ENCODE data around the gene ZBTB7C.

ZBTB7C gene

DNA sequence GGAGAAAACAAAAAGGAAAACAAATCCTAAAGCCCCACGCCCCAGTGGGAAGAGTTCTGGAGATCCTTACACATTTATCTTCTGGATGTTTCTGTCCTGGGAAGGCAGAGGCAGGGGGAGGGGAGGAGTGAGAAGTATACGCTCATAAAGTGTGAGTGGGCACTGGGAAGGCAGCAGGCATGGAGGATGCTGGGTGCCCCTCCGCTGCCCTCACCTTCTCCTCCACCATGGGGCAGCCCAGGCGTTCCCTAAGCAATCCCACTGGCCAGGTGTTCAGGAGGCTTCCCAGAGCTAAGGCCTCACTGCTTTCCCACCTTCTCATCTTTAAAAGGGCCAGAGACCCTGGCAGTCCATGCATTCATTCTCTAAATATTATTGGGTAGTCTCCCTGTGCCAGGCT, 366.8 kb downstream of the ZBTB7C start:
- no peaks in the 10 kb centered on the region for H3K36me3 Mint-ChIP-seq (ENCODE audit: low read depth)
- H3K9me3 Mint-ChIP-seq, result peaks cover 3% of the 10 kb centered on the region
- DNase-seq, result no peak
- no peak overlapping the region for H3K4me3 Mint-ChIP-seq
- no peak overlapping the region for H3K27ac Mint-ChIP-seq
- no peaks in the 10 kb centered on the region for H3K4me1 Mint-ChIP-seq (ENCODE audit: low read depth)
- peaks cover 4% of the 10 kb centered on the region for H3K27me3 Mint-ChIP-seq

- H3K4me3 Mint-ChIP-seq, result no peak overlapping the region
- DNase-seq, result no peak
- H3K9me3 Mint-ChIP-seq, result peaks cover 2% of the 10 kb centered on the region
- H3K27me3 Mint-ChIP-seq, result peaks cover 4% of the 10 kb centered on the region
- H3K27ac Mint-ChIP-seq, result no peak overlapping the region
- no peaks in the 10 kb centered on the region for H3K36me3 Mint-ChIP-seq (ENCODE audit: low read depth)
- H3K4me1 Mint-ChIP-seq (ENCODE audit: low read depth), result no peaks in the 10 kb centered on the region
Measured at GRCh38 chr18:48040457-48041110, 368.6 kb downstream of the ZBTB7C start.

DNA sequence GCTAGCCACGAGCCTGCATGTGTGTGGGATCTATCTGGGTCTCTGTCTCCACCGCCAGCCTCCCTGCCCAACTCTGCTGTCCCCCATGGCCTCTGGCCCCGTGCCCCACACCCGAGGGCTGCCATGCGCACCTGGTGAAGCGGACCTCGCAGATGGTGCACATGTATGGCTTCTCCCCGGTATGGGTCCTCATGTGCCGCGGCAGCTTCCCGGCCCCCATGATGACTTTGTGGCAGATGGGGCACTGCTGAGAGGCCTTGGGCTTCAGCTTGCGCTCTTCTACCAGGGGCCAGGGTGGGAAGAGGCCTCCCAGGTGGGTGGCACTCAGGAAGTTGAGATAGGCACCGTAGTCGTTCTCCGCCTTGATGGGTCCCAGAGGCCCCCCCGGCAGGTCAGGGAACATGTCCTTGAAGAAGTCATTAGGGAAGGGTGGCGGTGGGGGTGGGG, 369.4 kb downstream of the ZBTB7C start:
- Mint-ChIP-seq H3K36me3 (ENCODE audit: low read depth) (no peaks in the 10 kb centered on the region), H3K4me3 (no peak overlapping the region), H3K9me3 (no peaks in the 10 kb centered on the region), H3K4me1 (ENCODE audit: low read depth) (no peaks in the 10 kb centered on the region), H3K27me3 (peaks cover 4% of the 10 kb centered on the region), H3K27ac (no peak overlapping the region)
- no peak for DNase-seq

DNA sequence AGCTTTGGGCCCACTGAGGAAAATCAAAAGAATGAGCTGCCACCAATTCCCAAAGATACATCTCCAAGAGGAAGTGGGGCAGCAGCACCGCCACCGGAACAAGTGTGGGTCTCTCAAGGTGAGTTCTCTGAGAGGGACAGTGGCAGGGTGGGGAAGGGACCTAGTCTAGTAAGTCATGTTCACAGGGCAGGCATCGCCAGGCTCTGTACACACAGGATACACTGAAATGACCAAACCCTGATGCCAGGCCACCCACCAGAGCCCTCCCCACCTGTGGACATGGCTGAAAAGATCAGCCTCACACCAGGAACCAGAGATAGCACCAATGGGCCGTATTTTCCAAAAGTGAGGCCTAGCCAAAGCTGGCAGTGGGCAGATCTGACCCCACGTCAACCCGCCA, 370.5 kb downstream of the ZBTB7C start:
- Mint-ChIP-seq H3K36me3 (ENCODE audit: low read depth) (no peaks in the 10 kb centered on the region), H3K27ac (no peak overlapping the region), H3K27me3 (peaks cover 3% of the 10 kb centered on the region), H3K4me3 (no peak overlapping the region), H3K9me3 (no peaks in the 10 kb centered on the region), H3K4me1 (ENCODE audit: low read depth) (no peaks in the 10 kb centered on the region)
- DNase-seq, result no peak

DNA sequence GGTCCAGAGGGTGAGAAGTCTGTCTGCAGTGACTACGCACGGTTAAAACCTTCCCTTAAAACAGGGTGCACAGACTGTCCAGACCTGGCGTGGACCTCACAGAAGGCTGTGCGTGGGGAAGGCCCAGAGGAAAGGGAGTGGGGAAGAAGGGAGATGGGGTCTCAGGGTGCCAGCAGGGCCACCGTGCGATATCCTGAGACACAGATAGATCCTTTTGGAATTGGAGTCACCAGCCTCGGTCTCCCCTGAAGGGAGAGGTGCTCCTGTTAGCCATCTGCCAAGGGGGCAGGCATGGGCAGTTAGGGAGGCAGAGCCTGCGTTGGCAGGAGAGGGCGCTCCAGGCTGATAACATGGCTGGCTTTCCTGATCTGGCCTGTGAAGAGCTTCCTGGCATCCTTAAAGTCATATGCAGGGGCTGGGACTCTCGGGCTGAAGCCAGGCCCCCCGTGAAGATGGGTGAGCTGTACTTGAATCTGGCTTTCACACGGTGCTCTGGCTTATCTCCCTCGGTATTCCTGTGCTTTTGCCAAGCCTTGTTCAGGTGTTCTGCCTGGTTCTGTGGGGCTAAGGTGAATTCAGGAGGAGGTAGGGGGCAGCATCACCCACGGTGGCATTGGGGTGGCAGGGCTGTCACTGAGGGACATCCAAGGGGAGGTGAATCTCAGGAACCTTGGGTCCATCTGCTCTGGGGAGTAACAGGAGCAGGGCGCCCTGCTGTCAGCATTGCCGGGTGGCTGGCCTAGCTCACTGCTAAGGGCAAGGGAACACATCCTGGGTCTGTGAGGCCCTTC, 371.5 kb downstream of the ZBTB7C start:
- Mint-ChIP-seq H3K27me3 (no peaks in the 10 kb centered on the region), H3K9me3 (no peaks in the 10 kb centered on the region), H3K4me1 (ENCODE audit: low read depth) (no peaks in the 10 kb centered on the region), H3K27ac (no peak overlapping the region), H3K36me3 (ENCODE audit: low read depth) (no peaks in the 10 kb centered on the region), H3K4me3 (no peak overlapping the region)
- no peak for DNase-seq

GRCh38 chr18:48036641-48037421, 372.4 kb downstream of the ZBTB7C start:
- Mint-ChIP-seq H3K9me3 (no peaks in the 10 kb centered on the region), H3K27me3 (no peaks in the 10 kb centered on the region), H3K36me3 (ENCODE audit: low read depth) (no peaks in the 10 kb centered on the region), H3K4me3 (no peak overlapping the region), H3K4me1 (ENCODE audit: low read depth) (no peaks in the 10 kb centered on the region), H3K27ac (no peak overlapping the region)
- no peak for DNase-seq

GRCh38 chr18:48036226-48036625, 373.0 kb downstream of the ZBTB7C start:
- no peaks in the 10 kb centered on the region for H3K27me3 Mint-ChIP-seq
- H3K4me1 Mint-ChIP-seq (ENCODE audit: low read depth), result no peaks in the 10 kb centered on the region
- DNase-seq, result no peak
- no peak overlapping the region for H3K27ac Mint-ChIP-seq
- H3K4me3 Mint-ChIP-seq, result no peak overlapping the region
- H3K9me3 Mint-ChIP-seq, result no peaks in the 10 kb centered on the region
- no peaks in the 10 kb centered on the region for H3K36me3 Mint-ChIP-seq (ENCODE audit: low read depth)

DNA sequence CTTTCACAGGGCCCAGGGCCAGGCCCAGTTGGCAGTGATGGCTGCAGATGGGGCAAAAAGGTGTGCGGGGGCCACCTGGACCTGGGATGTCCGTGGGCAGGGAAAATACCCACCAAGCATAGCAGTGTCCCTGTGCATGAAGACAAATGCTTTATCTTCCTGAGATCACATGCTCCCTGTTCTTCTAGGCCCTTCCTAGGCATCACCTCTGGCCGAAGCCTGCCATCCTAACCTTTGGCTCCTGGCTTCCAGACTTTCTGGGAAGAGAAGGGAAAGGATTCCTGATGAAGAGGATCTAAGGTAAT, 373.7 kb downstream of the ZBTB7C start:
- H3K36me3 Mint-ChIP-seq (ENCODE audit: low read depth), result no peaks in the 10 kb centered on the region
- no peaks in the 10 kb centered on the region for H3K9me3 Mint-ChIP-seq
- no peak for DNase-seq
- H3K4me1 Mint-ChIP-seq (ENCODE audit: low read depth), result no peaks in the 10 kb centered on the region
- H3K27ac Mint-ChIP-seq, result no peak overlapping the region
- H3K27me3 Mint-ChIP-seq, result no peaks in the 10 kb centered on the region
- H3K4me3 Mint-ChIP-seq, result no peak overlapping the region

DNA sequence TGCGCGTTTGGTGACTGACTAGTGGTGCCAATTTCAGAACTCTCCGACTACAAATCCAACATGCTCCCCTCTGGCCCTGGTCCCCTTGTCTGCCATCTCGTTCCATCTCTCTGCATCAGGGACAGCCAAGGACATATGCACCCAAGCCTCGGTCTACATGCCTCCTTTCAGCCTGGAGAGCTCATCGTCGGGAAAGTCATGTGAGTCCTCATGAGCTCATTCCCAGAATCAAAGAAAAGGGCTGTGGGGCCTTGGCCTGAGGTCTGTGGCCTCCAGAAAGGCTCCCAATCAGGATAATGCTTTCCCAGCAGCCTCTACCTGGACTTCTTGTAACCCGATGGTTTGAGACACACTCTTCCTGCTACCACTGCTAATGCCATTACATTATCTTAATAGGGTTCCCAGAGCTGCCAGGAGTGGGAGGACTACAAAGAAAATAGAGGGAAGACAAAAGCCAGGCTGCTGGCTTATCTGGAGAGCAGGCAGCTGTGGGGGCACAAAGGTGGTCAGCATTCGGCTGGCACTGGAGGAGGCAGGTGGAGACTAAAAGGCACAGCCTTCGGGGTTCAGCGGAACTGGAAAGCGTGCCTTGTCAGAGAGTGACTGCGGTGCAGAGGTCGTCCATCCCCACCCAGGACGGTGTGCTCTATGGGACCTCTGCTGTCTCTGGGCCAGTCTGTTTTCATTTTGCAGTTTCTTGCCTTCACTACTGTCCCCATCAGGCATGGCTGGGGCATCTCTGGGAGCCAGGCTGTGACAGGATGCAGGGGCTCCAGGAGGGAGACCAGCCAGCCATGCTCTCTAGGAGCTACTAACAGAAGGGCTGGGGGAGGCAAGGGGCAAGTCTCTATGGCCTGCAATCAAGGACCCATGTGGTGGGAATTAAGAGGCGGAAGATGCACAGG, 374.3 kb downstream of the ZBTB7C start:
- Mint-ChIP-seq H3K27me3 (no peaks in the 10 kb centered on the region), H3K36me3 (ENCODE audit: low read depth) (no peaks in the 10 kb centered on the region), H3K9me3 (no peaks in the 10 kb centered on the region), H3K4me3 (no peak overlapping the region), H3K4me1 (ENCODE audit: low read depth) (no peaks in the 10 kb centered on the region), H3K27ac (no peak overlapping the region)
- no peak for DNase-seq

DNA sequence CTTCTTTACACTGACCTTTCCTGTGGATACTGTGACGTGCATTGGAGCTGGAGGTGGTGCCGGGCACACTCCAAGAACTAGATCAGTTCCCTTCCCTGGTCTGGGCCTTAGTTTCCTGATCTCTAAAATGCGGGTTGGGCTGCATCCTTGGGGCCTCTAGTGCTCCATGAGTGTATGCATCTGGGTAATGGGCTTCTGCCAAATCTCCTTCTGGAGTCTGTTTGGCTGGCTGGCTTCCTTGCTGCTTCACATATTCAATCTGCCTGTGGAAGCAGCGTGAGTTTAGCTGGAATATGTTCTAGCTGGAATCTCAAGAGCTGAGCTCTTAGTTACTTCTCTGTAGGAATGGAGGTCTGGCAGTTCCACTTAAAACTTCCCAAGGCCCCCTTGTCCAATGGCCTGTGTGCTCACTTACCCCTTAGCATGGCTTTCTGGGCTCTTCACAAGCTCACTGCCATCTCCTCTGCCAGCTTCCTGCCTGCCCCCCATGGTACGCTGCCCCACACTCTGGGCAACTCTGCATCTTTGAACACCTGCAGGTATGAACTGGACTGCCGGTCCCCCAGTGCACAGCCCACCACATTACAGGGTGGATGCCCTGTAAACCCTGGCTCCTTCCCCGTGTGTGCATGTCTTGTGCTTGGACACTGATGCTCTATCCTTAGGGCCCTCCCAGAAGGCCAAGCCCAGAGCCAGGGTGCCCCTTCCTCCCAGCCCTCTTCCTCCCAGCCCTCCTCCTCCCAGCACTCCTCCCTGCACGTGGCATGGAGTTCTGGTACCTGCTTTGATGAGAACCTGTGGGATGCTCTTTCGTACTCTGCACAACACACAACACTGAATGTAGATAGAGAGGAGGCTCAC, 375.2 kb downstream of the ZBTB7C start:
- Mint-ChIP-seq H3K4me1 (ENCODE audit: low read depth) (no peaks in the 10 kb centered on the region), H3K9me3 (no peaks in the 10 kb centered on the region), H3K27ac (no peak overlapping the region), H3K4me3 (no peak overlapping the region), H3K36me3 (ENCODE audit: low read depth) (no peaks in the 10 kb centered on the region), H3K27me3 (no peaks in the 10 kb centered on the region)
- DNase-seq, result no peak

GRCh38 chr18:48032876-48033789, 376.1 kb downstream of the ZBTB7C start:
- H3K36me3 Mint-ChIP-seq (ENCODE audit: low read depth), result no peaks in the 10 kb centered on the region
- H3K4me3 Mint-ChIP-seq, result no peak overlapping the region
- H3K4me1 Mint-ChIP-seq (ENCODE audit: low read depth), result no peaks in the 10 kb centered on the region
- no peaks in the 10 kb centered on the region for H3K9me3 Mint-ChIP-seq
- no peak overlapping the region for H3K27ac Mint-ChIP-seq
- DNase-seq, result no peak
- H3K27me3 Mint-ChIP-seq, result no peaks in the 10 kb centered on the region

GRCh38 chr18:48031641-48032040, 377.5 kb downstream of the ZBTB7C start:
- Mint-ChIP-seq H3K9me3 (no peaks in the 10 kb centered on the region), H3K4me1 (ENCODE audit: low read depth) (no peaks in the 10 kb centered on the region), H3K4me3 (no peak overlapping the region)

More at GRCh38 chr18:48031641-48032040, 377.5 kb downstream of the ZBTB7C start:
- Mint-ChIP-seq H3K36me3 (ENCODE audit: low read depth) (no peaks in the 10 kb centered on the region), H3K27me3 (no peaks in the 10 kb centered on the region), H3K27ac (no peak overlapping the region)
- no peak for DNase-seq

Data from activated T-cell treated with anti-CD3 and anti-CD28 coated beads, Interleukin-2, amount 50 U/mL, for 24 hours (primary cell).